Activated CD4-positive, alpha-beta T cell treated with anti-CD3 and anti-CD28 coated beads for 24 hours (primary cell): ENCODE measurements around the gene GPBP1.

Experiments
- DNase-seq, 2 donors: peaks; one replicate each; pipeline ENCODE4 v3.0.0-alpha.2; 2020; ENCODE audit warnings: low read depth in 2 of 2

The GPBP1 gene

DNA sequence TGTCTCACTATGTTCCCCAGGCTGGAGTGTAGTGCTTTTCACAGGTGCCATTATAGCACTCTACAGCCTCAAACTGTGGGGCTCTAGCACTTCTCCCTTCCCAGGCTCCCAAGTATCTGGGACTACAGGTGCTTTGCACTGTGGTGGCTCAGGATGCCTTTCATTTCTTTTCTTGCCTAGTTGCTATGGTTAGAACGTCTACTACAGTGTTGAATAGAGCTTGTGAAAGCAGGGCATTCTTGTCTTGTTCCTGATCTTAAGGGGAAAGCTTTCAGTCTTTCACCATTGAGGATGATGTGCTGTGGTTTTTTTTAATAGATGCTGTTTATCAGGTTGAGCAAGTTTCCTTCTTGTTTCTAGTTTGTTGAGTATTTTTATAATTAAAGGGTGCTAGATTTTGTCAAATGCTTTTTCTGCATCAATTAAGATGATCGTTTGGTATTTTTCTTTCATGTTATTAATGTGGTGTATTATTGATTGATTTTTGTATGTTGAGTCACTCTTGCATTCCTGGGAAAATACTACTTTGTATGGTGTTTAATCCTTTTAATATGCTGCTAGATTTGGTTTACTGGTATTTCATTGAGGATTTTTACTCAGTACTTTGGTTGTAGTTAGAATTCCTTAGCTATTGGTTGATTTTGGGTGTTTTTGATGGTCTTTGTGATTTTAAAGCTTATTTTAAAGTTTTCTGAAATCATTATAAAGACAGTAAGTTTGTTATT lies 35.6 kb downstream of the GPBP1 start:
- DNase-seq: no peak

- DNase-seq: no peak
Measured at GRCh38 chr5:57210633-57211032, 36.8 kb downstream of the GPBP1 start.

- no peak for DNase-seq
Measured at GRCh38 chr5:57211039-57211438, 37.2 kb downstream of the GPBP1 start.

GRCh38 chr5:57215629-57216195 lies 41.9 kb downstream of the GPBP1 start:
- no peak for DNase-seq

DNA sequence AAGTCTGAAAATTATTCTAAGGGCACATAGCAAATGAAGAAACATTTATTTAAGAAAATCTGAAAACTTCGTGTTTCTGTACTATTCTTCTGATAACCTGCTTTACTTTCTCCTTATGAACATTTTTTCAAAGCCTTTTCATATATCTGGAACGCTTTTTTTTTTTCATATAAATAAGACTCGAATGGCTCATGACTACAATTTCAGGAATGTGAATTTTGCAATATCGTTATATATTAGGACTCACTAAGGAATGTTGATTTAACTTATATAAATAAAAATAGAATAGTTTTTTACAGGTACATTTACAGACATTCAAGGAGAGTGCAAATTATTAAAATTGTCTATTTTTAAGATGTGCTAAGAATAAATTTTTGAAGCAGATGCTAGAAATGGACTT lies 42.9 kb downstream of the GPBP1 start:
- no peak for DNase-seq

GRCh38 chr5:57219386-57219785 lies 45.5 kb downstream of the GPBP1 start:
- DNase-seq: no peak

GRCh38 chr5:57221049-57221568 lies 47.2 kb downstream of the GPBP1 start:
- DNase-seq: peak in 1 of 2 donors; percentile 48

- no peak for DNase-seq
Measured at GRCh38 chr5:57225553-57225952, 51.7 kb downstream of the GPBP1 start.

GRCh38 chr5:57229313-57229712 lies 55.5 kb downstream of the GPBP1 start:
- DNase-seq: no peak

GRCh38 chr5:57231607-57232006 lies 57.7 kb downstream of the GPBP1 start:
- no peak for DNase-seq

- DNase-seq: no peak
Measured at GRCh38 chr5:57232293-57233033, 58.6 kb downstream of the GPBP1 start.

GRCh38 chr5:57243286-57244137 lies 69.7 kb downstream of the GPBP1 start:
- DNase-seq: no peak

GRCh38 chr5:57244331-57244730 lies 70.5 kb downstream of the GPBP1 start:
- DNase-seq: no peak

GRCh38 chr5:57246426-57246825 lies 72.6 kb downstream of the GPBP1 start:
- no peak for DNase-seq

GRCh38 chr5:57247765-57248164 lies 73.9 kb downstream of the GPBP1 start:
- DNase-seq: no peak

GRCh38 chr5:57249265-57249874 lies 75.5 kb downstream of the GPBP1 start:
- DNase-seq: no peak

DNA sequence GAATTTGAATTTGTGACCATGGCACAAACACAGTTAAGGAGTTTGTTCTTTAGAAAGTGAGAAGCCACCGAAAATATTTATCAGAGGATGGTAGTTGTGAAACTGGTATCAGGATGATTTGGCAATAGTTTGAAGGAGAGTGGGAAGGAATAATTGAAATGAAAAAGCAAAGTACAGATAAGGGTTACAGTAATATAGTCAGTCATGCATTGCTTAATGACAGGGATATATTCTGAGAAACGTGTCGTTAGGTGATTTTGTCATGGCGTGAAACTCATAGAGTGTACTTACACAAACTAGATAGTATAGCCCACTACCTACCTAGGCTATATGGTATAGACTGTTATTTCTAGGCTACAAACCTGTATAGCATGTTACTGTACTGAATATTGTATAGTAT lies 84.2 kb downstream of the GPBP1 start:
- no peak for DNase-seq

DNA sequence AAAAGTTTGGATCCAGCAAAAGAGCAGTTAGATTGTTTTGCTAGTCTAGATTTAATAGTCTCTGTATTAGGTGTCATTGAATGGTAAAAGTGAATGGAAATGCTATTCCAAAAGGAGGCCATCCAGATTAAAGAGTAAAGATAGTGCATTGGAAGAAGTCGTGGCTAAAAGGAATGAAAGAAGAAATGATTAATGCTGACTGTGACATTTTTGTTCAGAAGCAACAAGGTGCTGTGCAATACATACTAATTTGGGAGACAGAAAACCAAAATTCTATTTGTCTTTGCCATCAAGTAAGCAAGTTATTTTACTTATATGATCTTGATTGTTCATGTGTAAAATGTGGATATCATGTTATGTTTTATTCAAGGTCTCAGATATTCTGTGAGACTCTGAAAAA lies 85.1 kb downstream of the GPBP1 start:
- no peak for DNase-seq

- DNase-seq: no peak
Measured at GRCh38 chr5:57259704-57260103, 85.8 kb downstream of the GPBP1 start.

DNA sequence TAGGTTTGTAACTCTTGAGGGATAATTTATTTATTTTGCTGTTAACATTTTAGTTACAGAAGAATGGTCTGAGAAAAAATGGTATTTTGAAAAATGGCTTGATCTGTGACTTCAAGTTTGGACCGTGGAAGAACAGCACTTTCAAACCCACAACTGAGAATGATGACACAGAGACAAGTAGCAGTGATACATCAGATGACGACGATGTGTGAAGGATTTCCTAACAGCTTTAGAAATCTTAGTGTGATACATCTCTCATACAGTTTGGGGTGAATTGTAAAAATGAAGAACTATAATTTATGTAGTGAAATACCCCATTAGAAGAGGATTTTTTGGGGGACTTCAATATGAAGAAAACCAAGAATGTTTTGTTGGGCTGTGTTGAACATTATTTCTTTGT lies 88.7 kb downstream of the GPBP1 start:
- no peak for DNase-seq

- DNase-seq: no peak
Measured at GRCh38 chr5:57267805-57268204, 93.9 kb downstream of the GPBP1 start.
